Measurements from ENCODE around the gene ZNF358. TPM values are rescaled to one million over a fixed set of nuclear protein-coding genes. Genes with fewer than 3 reads are reported as not detected.

ZNF358 gene
- total and polyA plus RNA-seq, 2 donors (not counting 3 experiments of a cell fraction or from before 2014, with no cell fraction given) = 51.2 to 83.2 TPM

- Histone ChIP-seq H3K4me1 (ENCODE audit: control insufficient read depth, extremely low read depth, insufficient read depth, low read length) (no peaks in the 10 kb centered on the region), H3K4me3 (replicated peaks in 1 of 3; ENCODE audit: insufficient read depth in 1 of 3, low read depth in 1 of 3, low read length in 3 of 3) (no peak overlapping the region), H3K4me2 (ENCODE audit: insufficient read depth, low read length) (no peak overlapping the region), H3K79me2 (ENCODE audit: control insufficient read depth, insufficient read depth, low read length) (no peaks in the 10 kb centered on the region), H3K36me3 (ENCODE audit: control insufficient read depth in 2 of 2, extremely low read depth in 1 of 2, insufficient read depth in 2 of 2, low read length in 2 of 2) (peaks cover 0 to 11% of the 10 kb centered on the region in 2 experiments), H3K9me3 (replicated peaks; ENCODE audit: control insufficient read depth, insufficient read depth, low read length) (no peaks in the 10 kb centered on the region), H2AFZ (ENCODE audit: low read depth, low read length) (no peak overlapping the region), H4K20me1 (replicated peaks; ENCODE audit: control insufficient read depth, extremely low read depth, insufficient read depth, low read length) (no peaks in the 10 kb centered on the region), H3K27ac (ENCODE audit: insufficient read depth, low read depth, low read length) (no peak overlapping the region), H3K27me3 (ENCODE audit: control insufficient read depth in 2 of 2, insufficient read depth in 2 of 2, low read length in 2 of 2) (no peaks in the 10 kb centered on the region), H3K9me1 (replicated peaks; ENCODE audit: control insufficient read depth, extremely low read depth, insufficient read depth, low read length) (no peaks in the 10 kb centered on the region), H3K9ac (replicated peaks; ENCODE audit: extremely low read depth, insufficient read depth, low read length) (no peak overlapping the region)
- TF ChIP-seq EZH2 (IDR thresholded peaks at IDR 0.05; ENCODE audit: borderline replicate concordance, low read depth, low read length, severe bottlenecking) (no peak), MAX (IDR thresholded peaks at IDR 0.05; ENCODE audit: insufficient read depth, insufficient read length) (no peak), GATA2 (IDR thresholded peaks at IDR 0.05; ENCODE audit: insufficient read depth, insufficient read length, low read depth, low read length) (no peak), FOS (IDR thresholded peaks at IDR 0.05; ENCODE audit: borderline replicate concordance, insufficient read depth, low read length) (no peak), POLR2AphosphoS5 (IDR thresholded peaks at IDR 0.05; ENCODE audit: insufficient read depth, low read depth, low read length) (no peak), MYC (IDR thresholded peaks at IDR 0.05; ENCODE audit: low read depth, low read length) (no peak), JUN (IDR thresholded peaks at IDR 0.05; ENCODE audit: borderline replicate concordance, insufficient read depth, insufficient read length, low read depth) (no peak), POLR2A (IDR thresholded peaks at IDR 0.05; ENCODE audit: low read depth, low read length) (no peak)
- TF ChIP-seq, protein P1, sequence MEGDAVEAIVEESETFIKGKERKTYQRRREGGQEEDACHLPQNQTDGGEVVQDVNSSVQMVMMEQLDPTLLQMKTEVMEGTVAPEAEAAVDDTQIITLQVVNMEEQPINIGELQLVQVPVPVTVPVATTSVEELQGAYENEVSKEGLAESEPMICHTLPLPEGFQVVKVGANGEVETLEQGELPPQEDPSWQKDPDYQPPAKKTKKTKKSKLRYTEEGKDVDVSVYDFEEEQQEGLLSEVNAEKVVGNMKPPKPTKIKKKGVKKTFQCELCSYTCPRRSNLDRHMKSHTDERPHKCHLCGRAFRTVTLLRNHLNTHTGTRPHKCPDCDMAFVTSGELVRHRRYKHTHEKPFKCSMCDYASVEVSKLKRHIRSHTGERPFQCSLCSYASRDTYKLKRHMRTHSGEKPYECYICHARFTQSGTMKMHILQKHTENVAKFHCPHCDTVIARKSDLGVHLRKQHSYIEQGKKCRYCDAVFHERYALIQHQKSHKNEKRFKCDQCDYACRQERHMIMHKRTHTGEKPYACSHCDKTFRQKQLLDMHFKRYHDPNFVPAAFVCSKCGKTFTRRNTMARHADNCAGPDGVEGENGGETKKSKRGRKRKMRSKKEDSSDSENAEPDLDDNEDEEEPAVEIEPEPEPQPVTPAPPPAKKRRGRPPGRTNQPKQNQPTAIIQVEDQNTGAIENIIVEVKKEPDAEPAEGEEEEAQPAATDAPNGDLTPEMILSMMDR (IDR thresholded peaks at IDR 0.05; ENCODE audit: extremely low read depth in 1 of 2, insufficient read depth in 1 of 2, low read depth in 1 of 2, low read length in 2 of 2) = no peak
- no TSS peak for BruUV-seq (replicated peaks)
- intact Hi-C loops (cut with micrococcal nuclease) = loop anchor here (5.0 to 10.0 kb wide), 2 partner anchors 267 to 460 kb away; partner anchors contain the start of gene EVI5L
- POLR2A ChIA-PET = no interaction called here
- DNase-seq (ENCODE audit: low read depth, low spot score) (no peak), FAIRE-seq (no peak)
- CTCF ChIA-PET = interaction anchor here (4.7 to 6.9 kb wide), 2 partner anchors 116 to 235 kb away, joined by 137 to 201 read pairs; partner anchors contain the start of gene TRAPPC5
- dilution Hi-C loops (cut with MboI; ENCODE audit: extremely low pct_ligation_motif_present, low sequenced_read_pairs) = no loop called here
These were observed 49.0 kb downstream of the ZNF358 start for GRCh38 chr19:7564866-7565265.
